Memory B cell (primary cell): ENCODE measurements around the gene SLC17A8.
"Not testable (repeated sequence)": the region's sequence is repeated elsewhere in the genome, so short reads cannot be mapped to it uniquely, and the experiment has no call there.

ENCODE experiments used
- ATAC-seq: fragments of 150-1000 bp; cut with Tn5 transposase; 2 replicates; pipeline ENCODE4 v1.10.0; 2021; ENCODE audit warnings: low read depth, mild to moderate bottlenecking, moderate library complexity
- DNase-seq, 2 donors: peaks; one replicate each; pipeline ENCODE4 v3.0.0; 2022; ENCODE audit warnings: low spot score in 2 of 2
- H3K27ac Mint-ChIP-seq: one replicate; pipeline ENCODE4 v1.8.0; 2022; ENCODE audit warnings: mild to moderate bottlenecking, moderate library complexity, mixed read lengths
- H3K27me3 Mint-ChIP-seq: one replicate; pipeline ENCODE4 v1.8.0; 2022; ENCODE audit warnings: mixed read lengths
- H3K36me3 Mint-ChIP-seq: one replicate; pipeline ENCODE4 v1.8.0; 2022; ENCODE audit warnings: mild to moderate bottlenecking, mixed read lengths
- H3K4me1 Mint-ChIP-seq: one replicate; pipeline ENCODE4 v1.8.0; 2022; ENCODE audit warnings: mixed read lengths
- H3K4me3 Mint-ChIP-seq: one replicate; pipeline ENCODE4 v1.8.0; 2022; ENCODE audit warnings: mild to moderate bottlenecking, moderate library complexity, mixed read lengths
- H3K9me3 Mint-ChIP-seq: one replicate; pipeline ENCODE4 v1.8.0; 2022; ENCODE audit warnings: mixed read lengths

The SLC17A8 gene

DNA sequence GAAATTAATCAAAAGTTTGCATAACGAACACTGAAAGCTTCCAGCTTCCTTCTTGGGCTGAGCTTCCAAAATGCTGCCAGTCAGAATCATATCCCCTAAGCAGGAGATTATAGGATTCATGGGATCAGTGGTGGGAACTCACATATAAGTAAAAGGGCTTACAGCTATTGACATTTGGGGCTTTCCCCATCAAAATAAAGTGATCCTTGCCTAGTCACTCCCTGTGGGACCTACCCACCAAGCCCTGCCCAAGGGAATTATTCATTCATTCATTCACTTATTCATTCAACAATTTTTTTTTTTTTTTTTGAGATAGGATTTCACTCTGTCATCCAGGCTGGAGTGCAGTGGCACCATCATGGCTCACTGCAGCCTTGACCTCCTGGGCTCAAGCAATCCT, 69.3 kb downstream of the SLC17A8 start:
- H3K4me1 Mint-ChIP-seq = no peaks in the 10 kb centered on the region
- H3K36me3 Mint-ChIP-seq = peaks cover 2% of the 10 kb centered on the region
- no peak for DNase-seq

DNA sequence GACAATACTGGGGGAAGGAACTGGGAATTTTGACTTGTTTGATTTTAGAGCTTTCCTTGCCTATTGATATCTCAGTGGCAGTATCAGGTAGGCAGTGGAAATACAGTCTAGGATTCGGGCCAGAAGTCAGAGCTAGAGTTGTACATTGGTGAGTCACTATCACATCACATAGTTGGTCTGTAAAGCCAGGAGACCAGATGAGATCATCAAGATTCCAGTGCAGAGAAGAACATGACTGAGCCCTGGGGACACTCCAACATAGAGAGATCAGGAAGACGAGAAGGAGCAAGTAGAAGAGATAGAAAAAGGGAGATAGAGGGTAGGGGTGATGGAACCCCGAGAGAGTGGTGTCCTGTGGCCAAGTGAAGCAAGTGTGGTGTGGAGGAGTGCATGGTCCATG, 70.2 kb downstream of the SLC17A8 start:
- H3K4me3 Mint-ChIP-seq = no peak overlapping the region
- peaks cover 2% of the 10 kb centered on the region for H3K36me3 Mint-ChIP-seq
- H3K27ac Mint-ChIP-seq = no peak overlapping the region
- H3K4me1 Mint-ChIP-seq = no peaks in the 10 kb centered on the region
- H3K27me3 Mint-ChIP-seq = peaks cover 7% of the 10 kb centered on the region
- ATAC-seq = no peak
- peaks cover 13% of the 10 kb centered on the region for H3K9me3 Mint-ChIP-seq
- DNase-seq = no peak

More for the DNA sequence above, 69.3 kb downstream of the SLC17A8 start:
- H3K9me3 Mint-ChIP-seq = peaks cover 13% of the 10 kb centered on the region
- no peak overlapping the region for H3K4me3 Mint-ChIP-seq
- no peak overlapping the region for H3K27ac Mint-ChIP-seq
- H3K27me3 Mint-ChIP-seq = peaks cover 7% of the 10 kb centered on the region
- ATAC-seq = no peak

DNA sequence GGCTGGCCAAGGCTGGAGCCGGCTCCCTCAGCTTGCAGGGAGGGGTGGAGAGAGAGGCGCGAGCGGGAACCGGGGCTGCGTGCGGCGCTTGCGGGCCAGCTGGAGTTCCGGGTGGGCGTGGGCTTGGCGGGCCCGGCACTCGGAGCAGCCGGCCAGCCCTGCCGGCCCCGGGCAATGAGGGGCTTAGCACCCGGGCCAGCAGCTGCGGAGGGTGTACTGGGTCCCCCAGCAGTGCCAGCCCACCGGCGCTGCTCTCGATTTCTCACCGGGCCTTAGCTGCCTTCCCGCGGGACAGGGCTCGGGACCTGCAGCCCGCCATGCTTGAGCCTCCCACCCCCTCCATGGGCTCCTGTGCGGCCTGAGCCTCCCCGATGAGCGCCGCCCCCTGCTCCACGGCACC, 73.4 kb downstream of the SLC17A8 start:
- not testable (repeated sequence) for H3K4me1 Mint-ChIP-seq, DNase-seq, H3K27ac Mint-ChIP-seq, ATAC-seq, H3K9me3 Mint-ChIP-seq, H3K4me3 Mint-ChIP-seq, H3K36me3 Mint-ChIP-seq, H3K27me3 Mint-ChIP-seq

DNA sequence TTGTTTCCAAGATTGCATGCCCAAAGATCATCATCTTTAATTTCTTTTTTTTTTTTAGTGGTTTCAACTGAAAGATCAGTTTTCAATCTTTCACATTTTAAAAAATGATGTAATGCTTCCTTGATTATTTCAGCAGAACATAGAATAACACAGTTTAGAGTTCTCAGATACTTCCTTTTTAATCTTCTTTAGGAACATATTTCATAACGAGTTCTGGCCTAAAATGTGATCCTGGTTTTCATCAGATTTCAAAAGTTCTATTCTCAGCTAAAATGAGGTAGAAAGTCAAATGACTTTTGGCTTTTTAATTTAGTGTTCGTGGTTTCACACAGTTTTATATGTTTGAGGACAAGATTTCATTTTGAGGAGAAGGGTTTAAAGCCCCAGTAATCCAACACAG, 76.8 kb downstream of the SLC17A8 start:
- Mint-ChIP-seq H3K4me1 (no peaks in the 10 kb centered on the region), H3K27me3 (peaks cover 4% of the 10 kb centered on the region), H3K9me3 (peaks cover 3% of the 10 kb centered on the region), H3K4me3 (no peak overlapping the region), H3K27ac (no peak overlapping the region), H3K36me3 (no peaks in the 10 kb centered on the region)
- DNase-seq = no peak
- ATAC-seq = no peak

DNA sequence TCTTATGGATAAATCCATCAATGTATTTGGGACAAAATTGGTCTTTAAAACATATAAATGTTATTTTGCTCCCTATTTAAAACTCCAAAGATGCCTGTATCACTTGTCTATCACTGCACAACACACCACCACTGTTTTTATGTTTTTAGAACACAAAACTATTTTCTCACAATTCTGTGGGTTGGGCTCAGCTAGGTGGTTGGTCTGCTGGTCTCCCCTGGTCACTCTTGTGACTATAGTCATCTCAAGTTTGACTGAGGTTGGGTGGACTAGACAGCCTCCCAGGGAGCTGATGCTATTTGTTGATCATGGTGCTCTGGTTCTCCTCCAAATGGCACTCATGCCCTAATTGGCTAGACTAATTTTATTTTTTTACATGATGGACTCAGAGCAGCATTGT, 77.3 kb downstream of the SLC17A8 start:
- no peaks in the 10 kb centered on the region for H3K4me1 Mint-ChIP-seq
- DNase-seq (no peak), ATAC-seq (no peak)
- no peak overlapping the region for H3K27ac Mint-ChIP-seq
- peaks cover 4% of the 10 kb centered on the region for H3K27me3 Mint-ChIP-seq
- no peaks in the 10 kb centered on the region for H3K36me3 Mint-ChIP-seq
- H3K9me3 Mint-ChIP-seq = peaks cover 3% of the 10 kb centered on the region
- no peak overlapping the region for H3K4me3 Mint-ChIP-seq

DNA sequence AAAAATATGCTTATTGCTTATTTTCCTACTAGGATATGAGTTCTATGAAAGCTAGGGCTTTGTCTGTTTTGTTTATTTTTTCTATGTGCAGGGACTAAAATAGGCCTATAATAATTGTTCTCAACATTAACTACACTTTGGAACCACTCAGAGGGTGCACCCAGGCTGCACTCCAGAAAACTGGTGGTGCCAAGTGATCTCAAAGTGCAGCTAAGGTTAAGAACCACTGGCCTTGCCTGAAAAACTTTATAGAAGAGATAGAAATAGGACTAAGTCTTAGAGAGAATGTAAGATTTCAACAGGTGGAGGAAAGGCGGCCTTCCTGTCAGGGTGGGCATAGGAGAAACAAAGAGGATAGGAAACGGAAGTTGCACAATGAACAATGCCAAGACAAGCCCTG, 79.1 kb downstream of the SLC17A8 start:
- DNase-seq = no peak
- Mint-ChIP-seq H3K27ac (no peak overlapping the region), H3K4me3 (no peak overlapping the region), H3K9me3 (peaks cover 1% of the 10 kb centered on the region), H3K27me3 (peaks cover 3% of the 10 kb centered on the region), H3K4me1 (no peaks in the 10 kb centered on the region), H3K36me3 (no peaks in the 10 kb centered on the region)
- ATAC-seq = no peak

DNA sequence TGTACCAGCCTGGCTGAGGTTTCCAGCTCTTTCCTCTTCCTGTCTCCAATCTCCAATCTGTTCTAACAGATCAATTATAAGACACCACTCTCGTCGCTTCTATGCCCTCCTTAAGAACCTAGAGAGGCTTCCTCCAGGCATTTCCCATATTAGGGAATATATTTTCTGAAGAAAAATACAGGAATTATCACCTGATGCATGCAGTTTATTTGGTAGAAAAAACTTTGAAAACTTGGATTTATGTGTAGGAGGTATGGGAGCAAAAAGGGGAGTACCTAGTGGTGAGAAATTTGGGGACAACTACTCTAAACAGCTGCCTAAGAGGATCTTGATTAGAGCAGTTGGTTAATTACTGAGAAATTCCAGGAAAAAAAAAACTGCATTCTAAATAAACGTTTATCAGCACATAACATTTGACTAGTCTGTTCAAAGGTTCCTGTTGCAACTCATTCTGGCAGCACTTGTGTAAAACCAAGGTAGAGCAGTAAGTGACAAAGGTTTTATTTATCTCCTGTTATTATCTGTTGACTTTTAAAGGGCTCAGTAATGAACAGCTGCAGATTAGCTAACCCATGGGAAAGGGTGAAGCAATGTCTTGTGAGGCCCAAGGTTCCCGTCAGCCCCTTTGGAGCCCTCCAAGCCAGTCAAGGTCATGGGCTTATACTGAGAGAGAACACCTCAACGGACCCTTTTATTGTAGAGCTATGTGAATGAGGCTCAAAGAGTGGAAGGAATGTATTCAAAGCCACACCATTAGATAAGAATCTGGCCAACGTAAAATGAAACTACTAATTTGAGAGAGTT, 80.4 kb downstream of the SLC17A8 start:
- no peak overlapping the region for H3K27ac Mint-ChIP-seq
- H3K4me3 Mint-ChIP-seq = no peak overlapping the region
- H3K27me3 Mint-ChIP-seq = peaks cover 3% of the 10 kb centered on the region
- no peaks in the 10 kb centered on the region for H3K4me1 Mint-ChIP-seq
- H3K9me3 Mint-ChIP-seq = peaks cover 1% of the 10 kb centered on the region
- DNase-seq (no peak), ATAC-seq (no peak)
- H3K36me3 Mint-ChIP-seq = no peaks in the 10 kb centered on the region

DNA sequence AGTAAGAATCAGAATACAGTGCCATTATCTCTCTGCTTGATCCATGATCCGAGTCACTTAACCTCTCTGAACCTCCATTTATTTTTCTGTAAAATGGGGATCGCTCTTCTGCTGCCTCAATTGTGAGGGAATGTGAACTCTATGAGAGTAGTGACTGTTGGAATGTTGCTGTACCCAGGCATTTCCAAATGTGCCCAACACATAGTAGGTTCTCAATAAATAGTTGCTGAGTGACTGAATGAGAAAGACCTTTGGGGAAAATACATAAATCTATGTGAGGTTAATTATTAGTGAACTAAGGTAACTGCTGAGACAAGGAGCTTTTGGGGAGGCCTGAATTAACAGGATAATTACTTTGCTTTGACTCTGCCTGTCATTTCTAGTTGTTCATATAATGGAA, 82.9 kb downstream of the SLC17A8 start:
- Mint-ChIP-seq H3K27me3 (peaks cover 3% of the 10 kb centered on the region), H3K9me3 (no peaks in the 10 kb centered on the region), H3K36me3 (no peaks in the 10 kb centered on the region), H3K4me1 (no peaks in the 10 kb centered on the region), H3K27ac (no peak overlapping the region), H3K4me3 (no peak overlapping the region)
- no peak for DNase-seq
- no peak for ATAC-seq

DNA sequence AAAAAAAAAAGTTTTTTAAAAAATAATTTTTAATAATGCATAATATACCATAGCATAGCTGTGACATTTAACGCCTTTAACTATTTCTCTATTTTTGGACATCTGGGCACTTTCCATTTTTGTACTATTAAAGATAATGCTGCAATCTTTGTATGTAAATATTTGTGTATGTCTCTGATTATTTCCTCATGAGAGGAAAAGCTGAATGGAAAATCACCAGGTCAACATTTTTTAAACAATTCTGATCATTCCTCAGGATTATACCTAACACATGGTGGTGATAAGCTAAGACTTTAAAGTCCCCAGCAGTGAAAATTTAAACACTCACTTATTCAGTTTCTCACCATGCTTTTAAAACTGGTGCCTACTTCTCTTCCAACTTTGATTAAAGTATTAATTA, 85.5 kb downstream of the SLC17A8 start:
- Mint-ChIP-seq H3K27me3 (peaks cover 1% of the 10 kb centered on the region), H3K9me3 (no peaks in the 10 kb centered on the region), H3K27ac (no peak overlapping the region), H3K4me1 (no peaks in the 10 kb centered on the region), H3K4me3 (no peak overlapping the region), H3K36me3 (no peaks in the 10 kb centered on the region)
- no peak for ATAC-seq
- DNase-seq = no peak

DNA sequence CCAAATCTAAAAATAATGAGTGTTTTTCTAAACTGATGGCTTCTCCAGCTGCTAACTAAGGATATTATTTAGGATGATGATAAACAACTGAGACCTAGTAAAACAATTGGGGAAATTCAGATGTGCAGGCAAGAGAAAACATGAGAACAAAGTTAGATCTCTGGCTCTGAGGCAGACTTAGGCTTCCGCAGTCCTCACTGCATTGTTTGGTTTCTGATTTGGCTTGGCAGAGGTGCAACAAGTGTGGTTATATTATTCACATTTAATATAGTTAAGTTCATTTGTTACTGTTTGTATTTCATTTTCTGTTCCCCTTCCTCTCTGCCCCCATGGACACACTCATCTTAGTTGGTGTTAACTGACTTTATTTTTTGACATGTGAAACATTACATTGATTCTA, 86.6 kb downstream of the SLC17A8 start:
- Mint-ChIP-seq H3K36me3 (no peaks in the 10 kb centered on the region), H3K4me1 (no peaks in the 10 kb centered on the region), H3K27ac (no peak overlapping the region), H3K27me3 (peaks cover 1% of the 10 kb centered on the region), H3K9me3 (no peaks in the 10 kb centered on the region), H3K4me3 (no peak overlapping the region)
- DNase-seq = no peak
- no peak for ATAC-seq

DNA sequence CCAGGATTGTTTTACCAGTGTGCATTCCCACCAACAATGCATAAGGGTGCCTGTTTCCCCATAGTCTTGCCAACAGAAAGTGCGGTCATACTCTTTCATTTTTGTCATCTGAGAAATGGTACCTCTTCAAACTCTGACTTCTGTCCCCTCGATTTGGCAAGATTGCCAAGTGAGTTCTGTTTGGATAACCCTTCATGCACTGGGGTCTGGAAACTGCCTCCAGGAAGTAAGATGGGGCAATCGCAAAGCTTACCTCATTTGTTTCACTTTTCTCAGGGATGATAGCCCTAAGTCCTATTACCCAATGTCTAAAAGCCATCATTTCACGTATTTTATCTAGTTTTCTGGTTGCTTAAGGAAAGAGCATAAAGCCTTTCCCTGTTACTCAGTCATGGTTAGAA, 88.2 kb downstream of the SLC17A8 start:
- Mint-ChIP-seq H3K36me3 (no peaks in the 10 kb centered on the region), H3K27me3 (peaks cover 1% of the 10 kb centered on the region), H3K9me3 (no peaks in the 10 kb centered on the region), H3K4me1 (no peaks in the 10 kb centered on the region), H3K4me3 (no peak overlapping the region), H3K27ac (no peak overlapping the region)
- ATAC-seq (no peak), DNase-seq (no peak)

DNA sequence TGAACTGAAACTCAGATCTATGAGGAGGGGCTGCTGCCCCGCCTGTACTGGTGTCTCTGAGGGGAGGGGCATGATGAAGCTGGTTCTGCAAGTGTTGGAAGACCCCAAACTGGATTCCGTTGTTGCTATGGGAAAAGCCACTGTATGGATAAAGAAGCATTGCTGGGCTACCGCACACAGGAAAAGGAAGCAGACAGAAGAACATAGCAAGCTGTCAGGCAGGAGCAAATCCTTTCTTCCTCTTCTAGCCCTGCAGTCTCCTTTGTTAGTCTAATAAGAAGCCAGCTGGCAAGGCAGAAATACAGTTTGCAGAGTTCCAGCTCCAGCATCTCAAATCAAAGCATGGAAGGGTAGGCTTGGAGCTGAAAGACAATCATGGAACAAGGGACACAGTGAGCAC, 90.5 kb downstream of the SLC17A8 start:
- H3K9me3 Mint-ChIP-seq = no peaks in the 10 kb centered on the region
- H3K4me1 Mint-ChIP-seq = no peaks in the 10 kb centered on the region
- DNase-seq (no peak), ATAC-seq (no peak)
- H3K27ac Mint-ChIP-seq = no peak overlapping the region
- H3K36me3 Mint-ChIP-seq = no peaks in the 10 kb centered on the region
- peaks cover 6% of the 10 kb centered on the region for H3K27me3 Mint-ChIP-seq
- H3K4me3 Mint-ChIP-seq = no peak overlapping the region

DNA sequence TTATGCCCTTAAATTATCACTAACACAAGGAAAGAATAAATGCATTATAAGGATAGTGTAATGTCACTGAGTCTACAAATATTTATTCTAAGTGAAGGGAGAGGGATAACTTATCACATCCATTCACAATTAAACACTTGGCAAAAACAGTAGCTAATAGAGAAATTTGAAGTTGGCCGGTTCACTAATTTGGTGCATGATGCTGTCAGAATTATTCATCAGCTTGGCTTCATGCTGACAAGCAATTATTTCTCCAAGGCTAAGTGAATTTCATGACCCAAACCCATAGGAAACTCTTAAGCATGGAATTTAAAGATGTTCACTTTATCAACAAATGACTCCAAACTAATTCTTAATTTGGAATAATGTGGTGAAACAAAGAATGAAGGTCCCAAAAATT, 91.8 kb downstream of the SLC17A8 start:
- H3K4me1 Mint-ChIP-seq = no peaks in the 10 kb centered on the region
- H3K4me3 Mint-ChIP-seq = no peak overlapping the region
- no peaks in the 10 kb centered on the region for H3K9me3 Mint-ChIP-seq
- DNase-seq (no peak), ATAC-seq (no peak)
- no peak overlapping the region for H3K27ac Mint-ChIP-seq
- H3K36me3 Mint-ChIP-seq = no peaks in the 10 kb centered on the region
- peaks cover 6% of the 10 kb centered on the region for H3K27me3 Mint-ChIP-seq

DNA sequence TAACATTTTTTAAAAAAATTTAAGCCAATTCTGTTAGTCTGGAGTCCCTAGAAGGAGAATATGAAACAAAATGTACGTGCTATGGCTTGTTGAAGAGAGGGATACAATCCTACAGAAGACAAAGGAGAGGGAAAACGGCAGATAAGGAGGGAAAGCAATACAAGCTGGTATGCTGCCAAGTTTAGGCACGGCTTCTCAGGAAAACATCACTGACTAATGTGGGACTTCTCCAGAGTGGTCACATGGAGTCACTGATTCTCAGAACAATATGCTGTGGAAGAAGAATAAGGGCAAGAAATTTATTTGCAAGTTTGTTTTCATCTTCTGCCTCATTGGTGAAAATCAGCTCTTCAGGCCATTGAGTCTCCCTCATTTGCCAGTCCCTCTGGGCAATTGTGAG, 93.9 kb downstream of the SLC17A8 start:
- ATAC-seq (no peak), DNase-seq (no peak)
- Mint-ChIP-seq H3K4me1 (no peaks in the 10 kb centered on the region), H3K27me3 (peaks cover 6% of the 10 kb centered on the region), H3K27ac (no peak overlapping the region), H3K4me3 (no peak overlapping the region), H3K9me3 (no peaks in the 10 kb centered on the region), H3K36me3 (no peaks in the 10 kb centered on the region)

DNA sequence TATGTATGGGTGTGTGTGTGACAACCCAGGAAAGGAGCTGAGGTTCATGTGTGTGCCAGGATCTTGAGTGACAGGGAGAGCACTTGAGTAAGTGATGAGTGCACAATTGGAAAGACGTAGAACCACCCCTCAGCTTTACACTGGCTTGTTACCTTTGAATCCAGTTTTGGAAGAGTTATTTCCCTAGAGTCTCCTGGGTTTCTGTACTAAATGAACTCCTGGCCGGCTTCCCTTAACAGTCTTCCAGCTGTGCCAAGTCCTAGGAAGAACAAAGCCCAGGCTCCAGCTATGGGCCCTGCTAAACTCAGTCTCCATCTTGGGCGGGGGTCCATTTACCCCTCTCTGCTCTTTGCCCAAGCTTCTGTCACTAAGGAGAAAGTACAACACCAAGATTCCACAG, 97.1 kb downstream of the SLC17A8 start:
- Mint-ChIP-seq H3K36me3 (no peaks in the 10 kb centered on the region), H3K27me3 (peaks cover 5% of the 10 kb centered on the region), H3K27ac (no peak overlapping the region), H3K9me3 (no peaks in the 10 kb centered on the region), H3K4me3 (no peak overlapping the region), H3K4me1 (no peaks in the 10 kb centered on the region)
- DNase-seq = no peak
- no peak for ATAC-seq
